Activated naive CD8-positive, alpha-beta T cell (primary cell): ENCODE data around the gene WNT6.

Experiments
- H3K27ac Mint-ChIP-seq: one replicate; pipeline ENCODE4 v1.8.0; 2021; ENCODE audit warnings: mixed read lengths
- H3K27me3 Mint-ChIP-seq: one replicate; pipeline ENCODE4 v1.8.0; 2021; ENCODE audit warnings: mixed read lengths
- H3K36me3 Mint-ChIP-seq: one replicate; pipeline ENCODE4 v1.8.0; 2021; ENCODE audit warnings: mixed read lengths
- H3K4me1 Mint-ChIP-seq: one replicate; pipeline ENCODE4 v1.8.0; 2021; ENCODE audit warnings: low read depth, mixed read lengths
- H3K4me3 Mint-ChIP-seq: one replicate; pipeline ENCODE4 v1.8.0; 2021; ENCODE audit warnings: mild to moderate bottlenecking, mixed read lengths
- H3K9me3 Mint-ChIP-seq: one replicate; pipeline ENCODE4 v1.8.0; 2021; ENCODE audit warnings: low read depth, mixed read lengths

The WNT6 gene

GRCh38 chr2:218875692-218876246, 16.2 kb downstream of the WNT6 start:
- Mint-ChIP-seq H3K27me3 (peaks cover 20% of the 10 kb centered on the region), H3K4me3 (no peak overlapping the region), H3K36me3 (no peaks in the 10 kb centered on the region), H3K27ac (no peak overlapping the region), H3K9me3 (no peaks in the 10 kb centered on the region), H3K4me1 (peaks cover 42% of the 10 kb centered on the region)

- H3K27ac Mint-ChIP-seq: no peak overlapping the region
- H3K9me3 Mint-ChIP-seq: no peaks in the 10 kb centered on the region
- peaks cover 19% of the 10 kb centered on the region for H3K27me3 Mint-ChIP-seq
- H3K36me3 Mint-ChIP-seq: no peaks in the 10 kb centered on the region
- peaks cover 48% of the 10 kb centered on the region for H3K4me1 Mint-ChIP-seq
- H3K4me3 Mint-ChIP-seq: no peak overlapping the region
Observed at GRCh38 chr2:218876562-218877219, 17.1 kb downstream of the WNT6 start.

- peaks cover 14% of the 10 kb centered on the region for H3K27me3 Mint-ChIP-seq
- no peaks in the 10 kb centered on the region for H3K36me3 Mint-ChIP-seq
- no peak overlapping the region for H3K4me3 Mint-ChIP-seq
- H3K9me3 Mint-ChIP-seq: no peaks in the 10 kb centered on the region
- H3K27ac Mint-ChIP-seq: no peak overlapping the region
- peaks cover 46% of the 10 kb centered on the region for H3K4me1 Mint-ChIP-seq
Observed at GRCh38 chr2:218877331-218877730, 17.7 kb downstream of the WNT6 start.

GRCh38 chr2:218877891-218878290, 18.3 kb downstream of the WNT6 start:
- H3K4me1 Mint-ChIP-seq: peaks cover 48% of the 10 kb centered on the region
- H3K27ac Mint-ChIP-seq: no peak overlapping the region
- peaks cover 15% of the 10 kb centered on the region for H3K27me3 Mint-ChIP-seq
- no peaks in the 10 kb centered on the region for H3K36me3 Mint-ChIP-seq
- no peak overlapping the region for H3K4me3 Mint-ChIP-seq
- H3K9me3 Mint-ChIP-seq: no peaks in the 10 kb centered on the region

GRCh38 chr2:218878486-218878885, 18.9 kb downstream of the WNT6 start:
- peaks cover 48% of the 10 kb centered on the region for H3K4me1 Mint-ChIP-seq
- H3K9me3 Mint-ChIP-seq: no peaks in the 10 kb centered on the region
- H3K36me3 Mint-ChIP-seq: no peaks in the 10 kb centered on the region
- no peak overlapping the region for H3K27ac Mint-ChIP-seq
- H3K27me3 Mint-ChIP-seq: peaks cover 12% of the 10 kb centered on the region
- H3K4me3 Mint-ChIP-seq: no peak overlapping the region

- Mint-ChIP-seq H3K4me1 (peaks cover 47% of the 10 kb centered on the region), H3K27me3 (peaks cover 12% of the 10 kb centered on the region)
Observed at GRCh38 chr2:218878926-218879761, 19.5 kb downstream of the WNT6 start.

GRCh38 chr2:218879776-218880101, 20.1 kb downstream of the WNT6 start:
- peak overlapping the region; percentile 58 for H3K27ac Mint-ChIP-seq
- no peaks in the 10 kb centered on the region for H3K9me3 Mint-ChIP-seq
- H3K4me1 Mint-ChIP-seq: peaks cover 50% of the 10 kb centered on the region
- H3K4me3 Mint-ChIP-seq: peak overlapping the region; percentile 84
- no peaks in the 10 kb centered on the region for H3K36me3 Mint-ChIP-seq
- H3K27me3 Mint-ChIP-seq: peaks cover 6% of the 10 kb centered on the region

More at GRCh38 chr2:218878926-218879761, 19.5 kb downstream of the WNT6 start:
- Mint-ChIP-seq H3K36me3 (no peaks in the 10 kb centered on the region), H3K27ac (peak overlapping the region; percentile 58), H3K9me3 (no peaks in the 10 kb centered on the region), H3K4me3 (peak overlapping the region; percentile 84)

- H3K9me3 Mint-ChIP-seq: no peaks in the 10 kb centered on the region
- H3K27ac Mint-ChIP-seq: peak within 1 kb of the TSS; percentile 75
- H3K4me3 Mint-ChIP-seq: peak within 1 kb of the TSS; percentile 84
- H3K4me1 Mint-ChIP-seq: peaks cover 53% of the 10 kb centered on the region
- H3K36me3 Mint-ChIP-seq: no peaks in the 10 kb centered on the region
- peaks cover 5% of the 10 kb centered on the region for H3K27me3 Mint-ChIP-seq
Observed at GRCh38 chr2:218880102-218880858, 20.7 kb downstream of the WNT6 start, which contains the start of gene WNT10A. Gene WNT10A, plus strand, starts transcription at chr2:218880852. Its CDS starts 144 bp downstream, at chr2:218880996.

GRCh38 chr2:218880859-218881594, 21.4 kb downstream of the WNT6 start:
- peak overlapping the region; percentile 80 for H3K4me3 Mint-ChIP-seq
- H3K9me3 Mint-ChIP-seq: no peaks in the 10 kb centered on the region
- H3K4me1 Mint-ChIP-seq: peaks cover 58% of the 10 kb centered on the region
- H3K27ac Mint-ChIP-seq: peak overlapping the region; percentile 46
- peaks cover 3% of the 10 kb centered on the region for H3K27me3 Mint-ChIP-seq
- no peaks in the 10 kb centered on the region for H3K36me3 Mint-ChIP-seq

- peak overlapping the region; percentile 80 for H3K4me3 Mint-ChIP-seq
- peaks cover 57% of the 10 kb centered on the region for H3K4me1 Mint-ChIP-seq
- H3K27me3 Mint-ChIP-seq: peaks cover 2% of the 10 kb centered on the region
- H3K36me3 Mint-ChIP-seq: no peaks in the 10 kb centered on the region
- no peaks in the 10 kb centered on the region for H3K9me3 Mint-ChIP-seq
- H3K27ac Mint-ChIP-seq: peak overlapping the region; percentile 2
Observed at GRCh38 chr2:218881744-218882460, 22.3 kb downstream of the WNT6 start.

- Mint-ChIP-seq H3K4me1 (peaks cover 53% of the 10 kb centered on the region), H3K27me3 (peaks cover 2% of the 10 kb centered on the region), H3K9me3 (no peaks in the 10 kb centered on the region), H3K4me3 (peak overlapping the region; percentile 35), H3K36me3 (no peaks in the 10 kb centered on the region), H3K27ac (no peak overlapping the region)
Observed at GRCh38 chr2:218882461-218882816, 22.8 kb downstream of the WNT6 start.

GRCh38 chr2:218882866-218883366, 23.3 kb downstream of the WNT6 start:
- Mint-ChIP-seq H3K27ac (no peak overlapping the region), H3K36me3 (no peaks in the 10 kb centered on the region), H3K9me3 (no peaks in the 10 kb centered on the region), H3K4me3 (peak overlapping the region; percentile 72), H3K27me3 (peaks cover 2% of the 10 kb centered on the region), H3K4me1 (peaks cover 53% of the 10 kb centered on the region)

- Mint-ChIP-seq H3K27me3 (peaks cover 2% of the 10 kb centered on the region), H3K9me3 (no peaks in the 10 kb centered on the region), H3K4me3 (peak overlapping the region; percentile 74), H3K36me3 (no peaks in the 10 kb centered on the region), H3K27ac (no peak overlapping the region), H3K4me1 (peaks cover 50% of the 10 kb centered on the region)
Observed at GRCh38 chr2:218883491-218884490, 24.2 kb downstream of the WNT6 start.
